Tibial artery (tissue), 4 donors: ENCODE data around the gene PLA2G4B.

Experiments
- DNase-seq, 2 donors: peaks; one replicate each; pipeline ENCODE4 v3.0.0-alpha.2; 2019
- H3K27ac ChIP-seq, 2 donors: fragments of 200-600 bp; sonication (generic) in 1 of 2; 1 replicate in 1 of 2; 2 replicates in 1 of 2; pipeline ENCODE4 v1.5.1; 2018 to 2019; ENCODE audit warnings: mild to moderate bottlenecking in 1 of 2
- H3K27me3 ChIP-seq, 2 donors: fragments of 200-600 bp; sonication (generic) in 1 of 2; one replicate each; pipeline versions ENCODE4 v1.5.1 to v1.6.0; 2016 to 2019
- H3K36me3 ChIP-seq, 3 donors: fragments of 200-600 bp; sonication (generic) in 2 of 3; one replicate each; pipeline ENCODE4 v1.5.1; 2016 to 2019; ENCODE audit warnings: mild to moderate bottlenecking in 2 of 3
- H3K4me1 ChIP-seq, 4 donors: fragments of 200-600 bp; sonication (generic) in 2 of 4; 1 replicate in 3 of 4; 2 replicates in 1 of 4; pipeline ENCODE4 v1.5.1; 2016 to 2019
- H3K4me3 ChIP-seq, 2 donors: fragments of 200-600 bp; sonication (generic) in 1 of 2; 1 replicate in 1 of 2; 2 replicates in 1 of 2; pipeline ENCODE4 v1.5.1; 2018 to 2019; ENCODE audit warnings: mild to moderate bottlenecking in 2 of 2
- H3K9me3 ChIP-seq, 3 donors: fragments of 200-600 bp; sonication (generic) in 1 of 3; one replicate each; pipeline ENCODE4 v1.5.1; 2016 to 2019
- intact Hi-C: fragments of 100-400 bp; cut with DNase I; formaldehyde crosslinking; loops from one replicate; pipeline ENCODE4 v1.15.0; 2023; ENCODE audit warnings: low total_unique reads
- TF ChIP-seq, protein P1 (sequence below), 2 experiments: fragments of 200-600 bp in 1 of 2; fragments of 450-650 bp in 1 of 2; IDR thresholded peaks; one replicate each; pipeline ENCODE4 v1.5.1; 2017 to 2019; ENCODE audit warnings: antibody characterized with exemption in 2 of 2, mild to moderate bottlenecking in 1 of 2, moderate library complexity in 1 of 2

Gene PLA2G4B

GRCh38 chr15:41851755-41852370 lies 13.2 kb downstream of the PLA2G4B start:
- no peak for DNase-seq
- H3K4me1 ChIP-seq = peaks cover 0 to 14% (median 0%) of the 10 kb centered on the region in 4 donors
- intact Hi-C loops = no loop called here
- TF ChIP-seq, protein P1, sequence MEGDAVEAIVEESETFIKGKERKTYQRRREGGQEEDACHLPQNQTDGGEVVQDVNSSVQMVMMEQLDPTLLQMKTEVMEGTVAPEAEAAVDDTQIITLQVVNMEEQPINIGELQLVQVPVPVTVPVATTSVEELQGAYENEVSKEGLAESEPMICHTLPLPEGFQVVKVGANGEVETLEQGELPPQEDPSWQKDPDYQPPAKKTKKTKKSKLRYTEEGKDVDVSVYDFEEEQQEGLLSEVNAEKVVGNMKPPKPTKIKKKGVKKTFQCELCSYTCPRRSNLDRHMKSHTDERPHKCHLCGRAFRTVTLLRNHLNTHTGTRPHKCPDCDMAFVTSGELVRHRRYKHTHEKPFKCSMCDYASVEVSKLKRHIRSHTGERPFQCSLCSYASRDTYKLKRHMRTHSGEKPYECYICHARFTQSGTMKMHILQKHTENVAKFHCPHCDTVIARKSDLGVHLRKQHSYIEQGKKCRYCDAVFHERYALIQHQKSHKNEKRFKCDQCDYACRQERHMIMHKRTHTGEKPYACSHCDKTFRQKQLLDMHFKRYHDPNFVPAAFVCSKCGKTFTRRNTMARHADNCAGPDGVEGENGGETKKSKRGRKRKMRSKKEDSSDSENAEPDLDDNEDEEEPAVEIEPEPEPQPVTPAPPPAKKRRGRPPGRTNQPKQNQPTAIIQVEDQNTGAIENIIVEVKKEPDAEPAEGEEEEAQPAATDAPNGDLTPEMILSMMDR (IDR thresholded peaks at IDR 0.05) = no peak
- peaks cover 13 to 22% (median 16%) of the 10 kb centered on the region in 3 donors for H3K36me3 ChIP-seq
- no peak overlapping the region for H3K4me3 ChIP-seq
- no peaks in the 10 kb centered on the region for H3K9me3 ChIP-seq
- H3K27ac ChIP-seq = no peak overlapping the region
- H3K27me3 ChIP-seq = peaks cover 0 to 52% of the 10 kb centered on the region in 2 donors

DNA sequence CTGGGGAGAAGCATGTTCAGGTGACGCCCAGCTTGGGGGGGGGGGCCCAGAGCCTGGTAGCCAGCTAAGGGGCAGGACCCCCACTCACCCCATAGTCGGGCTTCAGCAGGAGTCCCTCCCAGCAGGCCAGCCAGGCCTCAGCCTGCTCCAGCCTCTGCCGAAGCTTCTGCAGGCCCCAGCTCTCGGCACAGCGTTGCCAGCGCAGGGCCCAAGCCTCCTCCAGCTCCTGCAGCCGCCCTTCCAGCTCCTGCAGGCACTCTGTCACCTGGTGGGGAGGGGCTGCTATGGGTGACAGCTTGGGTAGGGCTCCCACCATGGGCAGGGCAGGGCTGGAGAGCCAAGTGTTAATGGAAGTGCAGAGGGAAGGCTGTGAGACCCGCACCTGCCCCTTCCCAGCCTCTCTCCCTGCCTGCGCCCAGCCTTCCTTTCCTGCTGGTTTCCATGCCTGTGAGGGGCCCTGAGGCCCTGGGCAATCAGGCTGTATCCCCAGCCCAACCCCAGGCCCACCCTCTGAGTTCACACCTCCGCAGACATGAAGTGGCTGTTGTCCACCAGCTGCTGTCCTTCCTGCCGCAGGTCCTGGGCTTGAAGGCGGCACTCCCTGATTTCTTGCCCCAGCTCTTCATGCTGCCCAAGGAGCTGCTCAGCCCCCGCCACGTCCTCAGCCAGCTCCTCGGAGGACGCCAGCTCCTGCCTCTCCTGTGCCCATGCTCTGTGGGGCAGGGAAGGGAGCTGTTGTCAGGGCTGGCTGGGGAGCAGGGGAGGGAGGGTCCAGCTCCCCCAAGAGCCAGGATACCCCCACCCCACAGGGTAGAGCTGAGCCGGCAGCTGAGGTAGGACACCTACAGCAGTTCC lies 14.3 kb downstream of the PLA2G4B start:
- Histone ChIP-seq H3K4me1 (peaks cover 0 to 14% (median 0%) of the 10 kb centered on the region in 4 donors), H3K27me3 (peaks cover 0 to 54% of the 10 kb centered on the region in 2 donors), H3K4me3 (no peak overlapping the region), H3K36me3 (peaks cover 2 to 11% (median 5%) of the 10 kb centered on the region in 3 donors), H3K9me3 (no peaks in the 10 kb centered on the region), H3K27ac (no peak overlapping the region)
- no peak for DNase-seq
- TF ChIP-seq, protein P1 (IDR thresholded peaks at IDR 0.05) = no peak
- intact Hi-C loops = no loop called here

DNA sequence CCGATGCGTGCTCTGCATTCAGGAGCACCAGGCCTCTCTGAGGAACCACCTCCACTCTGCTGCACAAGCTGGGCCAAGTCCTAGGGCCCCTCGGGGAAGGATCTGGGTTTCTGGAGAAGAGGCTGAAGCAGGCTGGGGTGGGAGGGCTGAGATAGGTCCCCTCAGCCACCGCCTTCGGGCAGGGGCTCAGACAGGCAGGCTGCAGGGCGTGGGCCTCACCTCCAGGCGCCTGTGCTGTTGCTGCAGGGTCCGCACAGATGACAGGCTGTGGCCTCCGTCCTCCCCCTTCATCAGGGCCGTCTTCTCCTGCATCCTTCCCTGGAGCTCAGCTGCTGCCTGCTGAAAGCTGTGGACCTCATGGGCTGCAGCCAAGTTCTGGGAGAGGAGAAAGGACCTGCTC lies 15.2 kb downstream of the PLA2G4B start:
- DNase-seq = no peak
- H3K27me3 ChIP-seq = peaks cover 0 to 54% of the 10 kb centered on the region in 2 donors

DNA sequence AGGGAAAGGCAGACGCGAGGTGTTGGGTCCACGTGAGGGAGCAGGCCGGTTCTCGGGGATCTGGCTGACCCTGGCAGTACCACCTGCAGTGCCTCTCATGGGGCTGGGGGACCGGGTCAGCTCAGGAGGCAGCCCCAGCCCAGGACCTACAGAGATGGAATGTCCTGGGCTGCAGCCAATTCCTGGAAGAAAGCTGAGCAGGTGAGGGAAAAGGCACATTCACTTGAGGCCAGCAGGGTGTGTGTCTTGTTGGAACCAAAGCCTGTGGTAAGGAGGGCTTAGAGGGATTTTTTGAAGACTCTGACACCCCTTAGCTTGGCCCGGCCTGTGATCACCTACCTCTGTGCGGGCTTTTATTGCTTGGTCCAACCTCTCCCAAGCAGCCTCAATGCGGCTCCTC lies 15.8 kb downstream of the PLA2G4B start:
- Histone ChIP-seq H3K27me3 (peaks cover 0 to 54% of the 10 kb centered on the region in 2 donors), H3K4me1 (peaks cover 0 to 13% (median 0%) of the 10 kb centered on the region in 4 donors), H3K36me3 (no peaks in the 10 kb centered on the region), H3K4me3 (no peak overlapping the region), H3K27ac (no peak overlapping the region), H3K9me3 (no peaks in the 10 kb centered on the region)
- no peak for DNase-seq
- intact Hi-C loops = no loop called here
- TF ChIP-seq, protein P1 (IDR thresholded peaks at IDR 0.05) = no peak

More for the DNA sequence above, 15.2 kb downstream of the PLA2G4B start:
- H3K4me1 ChIP-seq = peaks cover 0 to 14% (median 0%) of the 10 kb centered on the region in 4 donors
- H3K4me3 ChIP-seq = no peak overlapping the region
- TF ChIP-seq, protein P1 (IDR thresholded peaks at IDR 0.05) = no peak
- intact Hi-C loops = no loop called here
- no peaks in the 10 kb centered on the region for H3K9me3 ChIP-seq
- H3K27ac ChIP-seq = no peak overlapping the region
- H3K36me3 ChIP-seq = peaks cover 0 to 3% (median 0%) of the 10 kb centered on the region in 3 donors

DNA sequence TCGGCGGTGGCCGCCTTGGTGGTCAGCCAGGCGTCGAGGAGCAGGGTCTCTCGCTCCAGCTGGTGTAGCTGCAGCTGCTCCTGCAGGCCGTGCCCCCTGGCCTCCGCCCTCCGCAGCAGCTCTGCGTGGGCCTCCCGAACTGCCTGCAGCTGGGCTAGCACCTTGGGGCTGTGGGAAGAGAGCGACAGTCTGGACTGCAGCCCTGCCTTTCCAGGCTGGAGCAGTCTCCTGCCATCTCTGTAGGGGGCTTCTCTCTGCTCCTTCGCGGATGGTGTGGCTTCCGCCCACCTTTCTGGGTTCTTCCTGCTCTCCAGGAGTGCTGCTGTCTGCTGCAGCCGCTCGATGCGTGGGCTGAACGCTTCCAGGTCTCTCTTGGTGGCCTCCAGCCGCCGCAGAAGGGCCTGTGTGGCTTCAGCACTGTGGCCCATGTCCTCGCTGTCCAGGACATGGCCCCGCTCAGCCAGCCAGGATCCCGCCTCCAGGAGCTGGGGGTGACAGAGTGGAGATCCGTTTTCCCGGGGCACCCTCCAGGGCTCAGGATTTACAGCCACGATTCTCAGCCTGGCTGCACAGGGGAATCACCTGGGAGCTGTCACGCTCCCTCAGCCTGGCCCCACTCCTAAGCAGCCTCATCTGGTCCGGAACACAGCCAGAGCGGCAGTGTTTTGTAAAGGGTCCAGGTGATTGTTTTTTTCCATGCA lies 16.8 kb downstream of the PLA2G4B start:
- TF ChIP-seq, protein P1 (IDR thresholded peaks at IDR 0.05) = no peak
- Histone ChIP-seq H3K27me3 (peaks cover 0 to 54% of the 10 kb centered on the region in 2 donors), H3K9me3 (no peaks in the 10 kb centered on the region), H3K4me1 (peaks cover 0 to 3% (median 0%) of the 10 kb centered on the region in 4 donors), H3K4me3 (no peak overlapping the region), H3K27ac (no peak overlapping the region), H3K36me3 (no peaks in the 10 kb centered on the region)
- DNase-seq = no peak
- intact Hi-C loops = no loop called here
